GM18909 (cell line): ENCODE results near the gene TUFT1.
"Not testable (repeated sequence)": the region's sequence is repeated elsewhere in the genome, so short reads cannot be mapped to it uniquely, and the experiment has no call there.

ENCODE experiments used
- ATAC-seq: cut with Tn5 transposase; IDR thresholded peaks from one replicate; pipeline ENCODE4 v1.9.1; 2021; ENCODE audit warnings: mild to moderate bottlenecking; ENCODE audit not compliant: unreplicated experiment, poor library complexity

The TUFT1 gene

DNA sequence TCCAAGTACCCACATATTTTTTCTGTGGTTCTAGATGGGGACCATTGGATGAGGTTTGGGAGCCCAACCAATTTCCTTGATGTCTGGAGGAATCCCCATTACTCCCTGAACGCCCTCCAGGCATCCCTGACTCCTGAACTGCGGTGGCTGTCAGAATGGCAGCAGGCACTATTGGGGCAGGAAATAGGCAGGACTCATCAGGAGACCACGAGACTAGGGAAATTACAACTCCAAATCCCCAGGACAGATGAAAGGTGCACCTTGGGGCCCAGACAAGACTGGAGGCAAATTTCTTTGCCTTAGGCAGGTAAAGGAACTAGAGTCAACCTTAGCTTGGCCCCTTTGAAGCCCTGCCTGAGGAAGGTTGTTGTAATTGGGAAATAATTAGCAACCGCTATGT lies 27.8 kb upstream of the TUFT1 start:
- ATAC-seq: no peak

DNA sequence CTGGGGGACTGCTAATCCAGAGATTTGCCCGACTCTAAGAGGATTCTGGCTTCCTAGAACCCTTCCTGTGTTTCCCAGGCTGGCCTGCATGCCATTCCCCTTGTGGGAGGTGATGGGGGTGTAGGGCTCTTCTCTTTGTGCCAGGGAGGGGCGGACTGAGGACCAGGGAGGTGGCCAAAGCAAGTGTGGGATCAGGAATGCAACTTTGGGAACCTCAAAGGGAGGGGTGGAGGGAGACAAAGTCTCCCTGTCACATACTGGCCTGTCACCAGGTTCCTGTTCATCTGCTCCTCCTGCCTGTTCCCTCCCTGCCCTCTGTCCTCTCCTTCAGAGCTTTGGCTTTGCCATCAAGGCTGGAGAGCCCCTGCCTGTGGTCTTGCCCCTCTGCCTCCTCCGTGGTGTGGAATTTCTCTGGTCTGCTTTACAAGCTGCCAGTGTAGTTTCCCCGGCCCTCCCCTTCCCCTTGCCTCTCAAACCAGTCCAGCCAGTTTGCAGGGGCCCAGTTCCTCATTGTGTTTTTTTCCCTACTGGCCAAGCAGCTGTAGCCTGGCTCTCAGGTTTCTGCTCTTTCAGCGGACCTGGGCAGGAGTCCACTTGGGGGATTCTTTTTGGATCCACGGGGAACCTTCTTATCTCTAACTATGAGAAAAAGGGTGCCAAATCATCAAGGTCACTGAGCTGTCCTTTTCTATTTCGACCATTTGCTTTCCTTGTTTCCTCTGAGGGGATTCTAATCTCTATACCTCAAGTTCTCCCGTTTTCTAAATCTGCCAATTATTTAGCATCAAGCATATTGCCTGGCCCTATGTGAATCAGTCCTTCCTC lies 27.1 kb upstream of the TUFT1 start:
- no peak for ATAC-seq

DNA sequence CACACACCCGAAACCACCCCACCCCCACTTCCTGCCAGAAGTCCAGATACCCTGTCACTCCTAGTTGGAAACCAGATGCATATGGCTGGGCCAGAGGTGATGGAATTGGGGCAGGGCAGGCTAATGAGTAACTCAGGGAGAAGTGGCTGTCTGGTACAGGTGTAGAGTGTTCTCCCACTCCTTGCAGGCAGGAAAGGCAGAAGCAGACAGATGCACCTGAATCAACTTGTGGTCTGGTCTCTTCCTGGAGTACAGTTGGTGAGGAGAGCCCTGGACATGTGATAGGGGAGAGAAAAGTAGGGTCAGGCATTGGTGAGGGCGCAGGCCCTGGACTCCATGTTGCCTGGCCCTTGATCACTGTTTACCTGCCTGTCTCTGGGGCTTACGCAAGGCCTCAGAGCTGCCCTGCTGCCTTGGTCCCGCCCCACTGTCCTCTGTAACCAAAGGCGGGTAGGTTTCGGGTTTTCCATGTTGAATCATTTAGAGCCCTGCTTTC lies 26.4 kb upstream of the TUFT1 start:
- no peak for ATAC-seq

DNA sequence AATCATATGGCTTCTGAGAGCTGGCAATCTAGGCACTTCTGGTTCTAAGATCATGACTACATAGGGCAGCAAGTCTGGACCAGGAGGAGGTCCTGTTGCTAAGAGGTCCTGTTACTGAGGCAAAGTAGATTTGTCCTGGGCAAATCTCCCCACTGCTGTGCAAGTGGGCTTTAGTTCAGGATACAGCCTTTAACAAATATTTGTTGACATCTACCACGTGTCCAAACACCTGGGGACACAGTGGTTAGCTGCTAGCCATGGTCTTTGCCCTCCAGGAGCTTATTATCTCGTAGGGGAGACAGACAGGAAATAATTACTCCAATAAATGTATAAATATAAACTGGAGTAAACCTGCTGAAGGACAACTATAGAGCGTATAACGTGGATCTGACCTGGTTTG lies 25.7 kb upstream of the TUFT1 start:
- ATAC-seq: no peak

DNA sequence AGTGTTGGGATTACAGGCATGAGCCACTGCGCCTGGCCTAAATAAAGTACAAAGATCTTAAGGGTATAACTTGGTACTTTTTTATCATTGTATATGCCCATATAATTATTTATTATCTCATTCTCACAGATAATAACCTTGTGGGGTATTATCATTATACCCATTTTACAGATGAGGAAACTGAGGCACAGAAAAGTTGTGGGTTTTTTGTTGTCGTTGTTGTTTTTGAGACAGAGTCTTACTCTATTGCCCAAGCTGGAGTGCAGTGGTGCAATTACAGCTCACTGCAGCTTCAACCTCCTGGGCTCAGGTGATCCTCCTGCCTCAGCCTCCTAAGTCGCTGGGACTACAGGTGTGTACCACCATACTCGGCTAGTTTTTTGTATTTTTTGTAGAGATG lies 24.8 kb upstream of the TUFT1 start:
- ATAC-seq: no peak

DNA sequence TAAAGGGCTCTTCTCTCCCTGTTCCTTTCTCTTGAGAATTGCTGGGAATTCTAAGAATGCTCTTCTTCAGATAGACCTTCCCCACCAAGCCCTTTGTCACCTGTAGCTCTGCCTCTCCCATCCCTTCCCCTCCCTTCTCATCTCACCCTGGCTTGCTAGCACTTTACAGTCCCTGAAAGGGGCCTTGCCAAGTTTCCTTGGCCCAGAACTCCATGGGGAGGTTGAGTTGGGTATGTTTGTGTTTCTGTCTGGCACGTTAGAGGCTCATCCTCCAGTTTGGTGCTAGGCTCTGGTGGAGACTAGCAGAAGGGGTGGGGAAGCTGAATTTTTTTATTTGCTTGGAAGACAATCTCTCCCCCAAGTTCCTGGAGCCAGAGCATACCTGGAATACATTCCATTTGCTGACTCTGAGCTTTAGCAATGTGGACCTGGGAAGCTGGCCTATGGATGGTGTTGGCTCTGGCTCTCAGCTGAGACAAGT lies 24.0 kb upstream of the TUFT1 start:
- ATAC-seq: no peak

DNA sequence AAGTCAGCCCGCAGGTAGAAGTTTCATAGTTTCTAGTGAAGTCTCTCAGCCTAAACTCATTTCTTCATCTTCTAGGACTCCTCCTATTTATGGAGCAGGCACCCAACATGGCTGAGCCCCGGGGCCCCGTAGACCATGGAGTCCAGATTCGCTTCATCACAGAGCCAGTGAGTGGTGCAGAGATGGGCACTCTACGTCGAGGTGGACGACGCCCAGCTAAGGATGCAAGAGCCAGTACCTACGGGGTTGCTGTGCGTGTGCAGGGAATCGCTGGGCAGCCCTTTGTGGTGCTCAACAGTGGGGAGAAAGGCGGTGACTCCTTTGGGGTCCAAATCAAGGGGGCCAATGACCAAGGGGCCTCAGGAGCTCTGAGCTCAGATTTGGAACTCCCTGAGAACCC lies 21.7 kb upstream of the TUFT1 start:
- no peak for ATAC-seq

DNA sequence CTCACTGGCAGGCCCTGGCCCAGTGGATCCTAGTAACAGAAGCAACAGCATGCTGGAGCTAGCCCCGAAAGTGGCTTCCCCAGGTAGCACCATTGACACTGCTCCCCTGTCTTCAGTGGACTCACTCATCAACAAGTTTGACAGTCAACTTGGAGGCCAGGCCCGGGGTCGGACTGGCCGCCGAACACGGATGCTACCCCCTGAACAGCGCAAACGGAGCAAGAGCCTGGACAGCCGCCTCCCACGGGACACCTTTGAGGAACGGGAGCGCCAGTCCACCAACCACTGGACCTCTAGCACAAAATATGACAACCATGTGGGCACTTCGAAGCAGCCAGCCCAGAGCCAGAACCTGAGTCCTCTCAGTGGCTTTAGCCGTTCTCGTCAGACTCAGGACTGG lies 21.2 kb upstream of the TUFT1 start:
- no peak for ATAC-seq

DNA sequence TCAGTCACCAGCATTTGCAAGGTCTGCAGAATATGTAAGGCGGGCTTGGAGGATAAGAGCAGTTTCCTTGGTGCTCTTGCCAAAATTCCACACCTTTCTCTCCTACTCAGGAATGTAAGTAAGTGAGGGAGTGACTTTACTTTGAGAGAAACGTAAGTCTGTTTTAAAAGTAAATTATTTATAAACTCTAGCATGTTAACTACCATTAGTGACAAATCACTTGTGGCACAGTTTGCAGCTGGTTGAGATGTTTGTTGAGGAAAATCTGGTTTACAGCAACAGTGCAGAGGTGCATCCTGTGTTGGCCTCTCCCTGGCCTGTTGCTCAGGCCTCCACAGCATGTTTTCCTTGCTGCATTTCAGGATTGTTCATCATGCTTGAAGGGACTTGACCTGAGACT lies 20.4 kb upstream of the TUFT1 start:
- ATAC-seq: no peak

DNA sequence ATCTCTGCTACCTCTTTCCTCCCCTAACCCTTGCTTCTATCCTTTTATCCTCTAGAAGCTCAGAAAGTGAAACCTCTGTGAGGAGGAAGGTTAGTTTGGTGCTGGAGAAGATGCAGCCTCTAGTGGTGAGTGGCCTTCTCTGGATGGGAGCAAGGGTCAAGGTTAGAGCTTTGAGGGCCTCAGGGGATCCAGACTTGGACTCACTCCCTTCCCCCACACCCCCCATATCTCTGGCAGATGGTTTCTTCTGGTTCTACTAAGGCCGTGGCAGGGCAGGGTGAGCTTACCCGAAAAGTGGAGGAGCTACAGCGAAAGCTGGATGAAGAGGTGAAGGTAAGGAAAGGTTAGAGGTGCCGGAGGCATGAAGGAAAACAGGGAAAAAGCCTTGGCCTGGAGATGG lies 19.8 kb upstream of the TUFT1 start:
- no peak for ATAC-seq

DNA sequence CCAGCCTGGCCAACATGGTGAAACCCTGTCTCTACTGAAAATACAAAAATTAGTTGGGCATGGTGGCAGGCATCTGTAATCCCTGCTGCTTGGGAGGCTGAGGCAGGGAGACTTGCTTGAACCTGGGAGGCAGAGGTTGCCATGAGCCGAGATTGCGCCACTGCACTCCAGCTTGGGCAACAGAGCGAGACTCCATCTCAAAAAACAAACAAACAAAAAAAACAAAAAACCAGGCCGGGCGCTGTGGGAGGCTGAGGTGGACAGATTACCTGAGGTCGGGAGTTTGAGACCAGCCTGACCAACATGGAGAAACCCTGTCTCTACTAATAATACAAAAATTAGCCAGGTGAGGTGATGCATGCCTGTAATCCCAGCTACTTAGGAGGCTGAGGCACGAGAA lies 17.7 kb upstream of the TUFT1 start:
- not testable (repeated sequence) for ATAC-seq

DNA sequence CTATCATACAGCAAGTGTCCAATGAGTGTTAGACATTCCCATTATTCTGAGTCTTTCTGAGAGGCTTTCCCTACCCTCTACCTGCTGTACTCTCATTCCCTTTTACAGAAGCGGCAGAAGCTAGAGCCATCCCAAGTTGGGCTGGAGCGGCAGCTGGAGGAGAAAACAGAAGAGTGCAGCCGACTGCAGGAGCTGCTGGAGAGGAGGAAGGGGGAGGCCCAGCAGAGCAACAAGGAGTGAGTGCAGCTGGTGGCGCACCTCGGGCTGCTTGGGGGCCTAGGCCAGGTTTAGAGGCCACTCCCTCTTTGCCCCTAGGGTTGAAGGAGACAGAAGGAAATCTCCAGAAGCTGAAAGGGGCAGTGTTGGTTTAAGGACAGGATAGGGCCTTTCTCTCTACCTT lies 16.8 kb upstream of the TUFT1 start:
- ATAC-seq: no peak

DNA sequence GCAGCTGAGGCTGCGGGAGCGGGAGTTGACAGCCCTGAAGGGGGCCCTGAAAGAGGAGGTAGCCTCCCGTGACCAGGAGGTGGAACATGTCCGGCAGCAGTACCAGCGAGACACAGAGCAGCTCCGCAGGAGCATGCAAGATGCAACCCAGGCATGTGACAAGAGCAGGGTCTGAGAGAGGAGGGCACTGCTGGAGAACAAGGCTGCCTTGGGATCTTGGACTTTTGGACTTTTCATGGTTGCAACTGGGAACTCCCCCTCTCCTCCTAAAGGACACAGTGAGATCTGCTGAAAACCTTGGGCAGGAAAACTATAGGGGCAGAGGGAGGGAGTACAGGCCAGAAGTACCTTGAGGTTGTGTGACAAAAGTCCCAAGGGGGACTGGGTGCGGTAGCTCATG lies 15.4 kb upstream of the TUFT1 start:
- ATAC-seq: no peak

DNA sequence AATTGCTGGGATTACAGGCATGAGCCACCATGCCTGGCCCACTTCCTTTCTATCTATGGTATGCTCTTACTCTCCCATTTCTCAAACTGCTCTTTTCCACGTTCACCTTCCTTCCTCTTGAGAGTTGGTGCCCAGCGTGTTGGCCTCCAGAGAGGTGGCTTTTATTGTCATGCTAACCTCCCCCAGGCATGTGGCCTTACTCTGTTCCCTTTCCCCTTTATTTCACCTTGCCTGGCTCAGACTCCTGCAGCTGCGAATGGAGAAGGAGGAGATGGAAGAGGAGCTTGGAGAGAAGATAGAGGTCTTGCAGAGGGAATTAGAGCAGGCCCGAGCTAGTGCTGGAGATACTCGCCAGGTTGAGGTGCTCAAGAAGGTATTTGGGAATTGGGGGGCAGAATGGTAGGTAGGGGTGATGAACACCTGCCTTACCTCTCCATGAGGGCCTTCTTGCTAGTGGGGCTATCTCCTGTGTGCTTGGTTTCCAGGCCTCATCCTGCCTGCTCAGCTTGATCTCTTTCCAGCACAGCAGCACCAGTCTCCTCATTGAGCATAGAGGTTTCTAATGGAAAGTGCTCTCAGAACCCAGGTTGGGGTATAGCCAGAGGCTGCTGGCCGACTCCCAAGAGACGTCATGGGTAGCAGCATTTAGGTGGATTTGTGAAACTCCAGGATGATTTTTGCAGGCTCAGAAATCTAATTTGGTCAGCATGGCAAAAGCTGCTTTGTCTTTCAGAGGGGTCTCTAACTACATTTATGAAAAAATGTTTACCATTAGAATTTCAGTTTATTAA lies 13.2 kb upstream of the TUFT1 start:
- ATAC-seq: no peak

DNA sequence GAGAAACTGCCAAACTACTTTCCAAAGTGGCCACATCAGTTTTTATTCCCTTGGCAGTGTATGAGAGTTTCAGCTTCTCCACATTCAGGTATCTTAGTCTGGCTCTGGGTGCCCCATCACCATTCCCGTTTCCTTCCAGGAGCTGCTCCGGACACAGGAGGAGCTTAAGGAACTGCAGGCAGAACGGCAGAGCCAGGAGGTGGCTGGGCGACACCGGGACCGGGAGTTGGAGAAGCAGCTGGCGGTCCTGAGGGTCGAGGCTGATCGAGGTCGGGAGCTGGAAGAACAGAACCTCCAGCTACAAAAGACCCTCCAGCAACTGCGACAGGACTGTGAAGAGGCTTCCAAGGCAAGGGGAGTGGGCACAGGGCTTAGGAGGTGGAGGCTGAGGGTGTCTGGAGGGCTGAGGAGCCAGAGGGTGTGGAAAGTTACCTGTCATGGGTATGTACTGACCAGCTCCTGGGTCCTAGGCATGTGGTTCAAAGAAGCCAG lies 10.9 kb upstream of the TUFT1 start:
- no peak for ATAC-seq

DNA sequence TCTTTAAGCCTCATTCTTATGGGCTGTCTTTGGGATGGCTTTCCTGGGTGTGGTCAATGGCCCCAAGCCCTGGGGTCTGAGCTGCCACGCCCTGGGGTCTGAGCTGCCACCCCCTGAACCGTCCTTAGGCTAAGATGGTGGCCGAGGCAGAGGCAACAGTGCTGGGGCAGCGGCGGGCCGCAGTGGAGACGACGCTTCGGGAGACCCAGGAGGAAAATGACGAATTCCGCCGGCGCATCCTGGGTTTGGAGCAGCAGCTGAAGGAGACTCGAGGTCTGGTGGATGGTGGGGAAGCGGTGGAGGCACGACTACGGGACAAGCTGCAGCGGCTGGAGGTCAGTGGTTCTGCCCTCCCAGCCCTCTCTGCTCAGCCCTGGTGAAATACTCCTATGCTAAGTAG lies 10.3 kb upstream of the TUFT1 start:
- no peak for ATAC-seq

DNA sequence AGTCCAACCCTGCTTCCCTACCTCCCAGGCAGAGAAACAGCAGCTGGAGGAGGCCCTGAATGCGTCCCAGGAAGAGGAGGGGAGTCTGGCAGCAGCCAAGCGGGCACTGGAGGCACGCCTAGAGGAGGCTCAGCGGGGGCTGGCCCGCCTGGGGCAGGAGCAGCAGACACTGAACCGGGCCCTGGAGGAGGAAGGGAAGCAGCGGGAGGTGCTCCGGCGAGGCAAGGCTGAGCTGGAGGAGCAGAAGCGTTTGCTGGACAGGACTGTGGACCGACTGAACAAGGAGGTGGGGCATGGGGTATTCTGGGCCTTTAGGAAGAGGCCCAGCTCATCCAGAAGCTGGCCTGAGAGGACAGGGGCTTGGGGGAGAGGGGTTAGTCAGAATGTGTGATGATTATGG lies 9.6 kb upstream of the TUFT1 start:
- ATAC-seq: no peak

DNA sequence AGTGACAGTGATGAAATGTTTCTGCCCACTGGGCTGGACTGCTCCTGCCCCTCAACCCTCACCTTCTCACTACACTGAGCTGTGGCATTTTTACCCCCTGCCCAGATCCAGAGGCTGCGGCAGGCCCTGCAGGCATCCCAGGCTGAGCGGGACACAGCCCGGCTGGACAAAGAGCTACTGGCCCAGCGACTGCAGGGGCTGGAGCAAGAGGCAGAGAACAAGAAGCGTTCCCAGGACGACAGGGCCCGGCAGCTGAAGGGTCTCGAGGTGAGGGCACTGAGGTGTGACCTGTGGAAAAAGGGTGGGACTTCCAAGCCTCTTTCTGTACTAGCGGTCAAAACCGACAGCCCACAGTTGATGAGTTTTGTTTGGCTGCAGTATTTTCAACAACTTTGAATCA lies 6.2 kb upstream of the TUFT1 start:
- ATAC-seq: no peak

DNA sequence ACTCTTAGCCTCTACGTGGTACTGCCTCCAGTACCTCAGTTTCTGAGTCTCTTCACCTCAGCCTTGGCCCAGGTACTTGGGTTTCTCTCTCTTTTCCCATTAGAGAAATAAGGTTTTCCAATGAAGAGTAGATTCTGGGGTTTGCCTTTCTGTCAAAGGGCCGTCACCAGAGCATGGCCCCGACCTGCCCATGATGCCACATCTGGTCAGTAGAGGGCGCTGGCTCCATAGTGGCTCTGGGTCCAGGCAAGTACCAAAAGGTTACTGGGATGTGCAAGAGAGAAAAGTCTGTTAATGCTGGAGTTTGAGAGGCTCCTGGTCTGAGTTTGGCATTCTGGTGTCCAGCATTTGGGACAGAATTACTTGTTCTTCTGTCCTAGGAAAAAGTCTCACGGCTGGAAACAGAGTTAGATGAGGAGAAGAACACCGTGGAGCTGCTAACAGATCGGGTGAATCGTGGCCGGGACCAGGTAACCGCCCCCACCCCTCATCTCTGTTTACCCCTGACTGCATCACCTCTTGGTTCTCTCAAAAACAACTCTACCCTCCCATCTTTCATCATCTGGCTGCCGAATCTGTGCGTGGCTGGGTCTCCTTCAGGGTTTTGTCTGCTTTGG lies 5.3 kb upstream of the TUFT1 start:
- ATAC-seq: no peak

DNA sequence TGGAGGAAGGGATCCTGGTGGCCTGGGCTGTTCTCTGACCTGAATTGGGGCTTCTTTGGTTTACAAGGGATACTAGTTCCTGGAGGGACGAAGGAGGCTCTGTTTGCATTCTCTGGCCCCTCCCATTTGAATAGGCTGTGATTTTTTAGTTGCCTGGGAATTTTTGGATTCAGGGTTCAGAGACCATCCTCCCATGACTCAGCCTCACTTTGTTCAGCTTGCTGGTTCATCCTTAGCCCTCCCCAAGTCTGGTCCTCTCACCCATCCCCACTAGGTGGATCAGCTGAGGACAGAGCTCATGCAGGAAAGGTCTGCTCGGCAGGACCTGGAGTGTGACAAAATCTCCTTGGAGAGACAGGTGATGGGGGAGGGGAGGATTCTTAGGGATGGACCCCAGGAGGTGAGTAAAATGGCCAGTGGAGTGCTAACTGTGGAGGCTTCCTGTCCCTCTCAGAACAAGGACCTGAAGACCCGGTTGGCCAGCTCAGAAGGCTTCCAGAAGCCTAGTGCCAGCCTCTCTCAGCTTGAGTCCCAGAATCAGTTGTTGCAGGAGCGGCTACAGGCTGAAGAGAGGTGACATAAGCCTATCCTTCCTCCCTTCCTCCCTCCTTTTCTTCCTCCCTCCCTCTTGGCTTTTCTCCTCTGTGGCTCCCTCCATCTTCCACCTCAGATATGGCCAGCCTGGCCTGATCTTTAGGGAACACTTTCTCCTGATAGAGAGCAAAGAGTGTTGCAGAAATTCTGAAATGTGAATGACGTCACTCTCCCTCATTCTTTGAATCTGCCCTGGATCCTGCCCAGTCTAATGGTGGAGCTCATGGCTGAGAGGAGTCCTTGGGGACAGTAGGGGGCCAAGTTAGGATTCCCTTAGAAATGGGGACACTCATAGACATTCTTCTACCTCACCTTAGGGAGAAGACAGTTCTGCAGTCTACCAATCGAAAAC lies 4.5 kb upstream of the TUFT1 start:
- ATAC-seq: no peak
